Calu3 (cell line): ENCODE measurements around the gene MCTP1. TPM values are rescaled to one million over a fixed set of nuclear protein-coding genes. Genes with fewer than 3 reads are reported as not detected.

ENCODE experiments used
- BruUV-seq: library from RNA; stranded (reverse); fragments of 400-500 nt; replicated peaks from 2 replicates; lab custom pipeline; 2021; lab: Mats Ljungman, UMichigan
- CTCF ChIA-PET: fragments of 300-600 bp; sonication (Branson Sonifier 250); formaldehyde crosslinking; loops from one replicate; lab custom pipeline; 2022; ENCODE audit warnings: antibody characterized with exemption; lab: Charles Lee
- DNase-seq: peaks from one replicate; pipeline ENCODE4 v3.0.0; 2022
- H3K27ac Mint-ChIP-seq: one replicate; pipeline ENCODE4 v1.8.0; 2022; ENCODE audit warnings: mixed read lengths; ENCODE audit not compliant: unreplicated experiment
- H3K27me3 Mint-ChIP-seq: one replicate; pipeline ENCODE4 v1.8.0; 2022; ENCODE audit warnings: mixed read lengths; ENCODE audit not compliant: unreplicated experiment
- H3K36me3 Mint-ChIP-seq: one replicate; pipeline ENCODE4 v1.8.0; 2022; ENCODE audit warnings: mild to moderate bottlenecking, moderate library complexity, mixed read lengths; ENCODE audit not compliant: insufficient read depth, unreplicated experiment
- H3K4me1 Mint-ChIP-seq: one replicate; pipeline ENCODE4 v1.8.0; 2022; ENCODE audit warnings: mild to moderate bottlenecking, low read depth, mixed read lengths; ENCODE audit not compliant: unreplicated experiment
- H3K4me3 Mint-ChIP-seq: one replicate; pipeline ENCODE4 v1.8.0; 2022; ENCODE audit warnings: mild to moderate bottlenecking, low read depth, moderate library complexity, mixed read lengths; ENCODE audit not compliant: unreplicated experiment
- H3K9me3 Mint-ChIP-seq: one replicate; pipeline ENCODE4 v1.8.0; 2022; ENCODE audit warnings: low read depth, mixed read lengths; ENCODE audit not compliant: unreplicated experiment
- CTCF ChIP-seq: fragments of 200-600 bp; IDR thresholded peaks from one replicate; pipeline ENCODE4 v1.8.0; 2022; ENCODE audit warnings: antibody characterized with exemption; ENCODE audit not compliant: unreplicated experiment
- intact Hi-C: fragments of 100-400 bp; cut with micrococcal nuclease; formaldehyde crosslinking; loops from one replicate; pipeline ENCODE4 v1.10.0; 2022; ENCODE audit not compliant: unreplicated experiment
- total RNA-seq: library from RNA; stranded (reverse); gene quantifications from 2 replicates; pipeline ENCODE4 v1.2.3, GENCODE V29; 2022

MCTP1 gene
- total RNA-seq, 1 experiment from 2014 or later: 28.4 TPM

DNA sequence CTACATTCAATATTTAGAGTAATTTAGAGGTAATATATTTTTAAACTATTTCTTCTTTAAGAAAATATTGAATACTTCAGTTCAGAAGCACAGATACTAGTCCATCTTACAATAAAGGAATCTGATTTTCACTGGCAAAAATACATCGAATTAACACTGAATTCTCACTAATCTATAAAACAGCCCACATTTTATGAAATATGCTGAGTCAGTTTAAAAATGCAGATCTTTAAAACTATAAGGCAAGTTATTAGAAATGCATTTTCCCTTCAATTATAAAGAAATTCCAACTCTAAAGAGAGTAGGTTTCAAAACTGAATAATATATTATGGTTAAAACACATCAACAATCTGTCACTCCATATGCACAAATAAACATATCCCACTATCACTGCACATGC lies 433.9 kb downstream of the MCTP1 start:
- no TSS peak for BruUV-seq
- TF ChIP-seq CTCF: no peak
- DNase-seq: no peak
- H3K27me3 Mint-ChIP-seq: no peaks in the 10 kb centered on the region
- no peak overlapping the region for H3K27ac Mint-ChIP-seq
- no peaks in the 10 kb centered on the region for H3K4me1 Mint-ChIP-seq
- intact Hi-C loops: loop anchor here (1.0 to 10.0 kb wide), 4 partner anchors 114 to 1266 kb away; partner anchors contain the start of genes KIAA0825, NR2F1, NR2F1-AS1 and SLF1
- H3K4me3 Mint-ChIP-seq: no peak overlapping the region
- H3K9me3 Mint-ChIP-seq: no peaks in the 10 kb centered on the region
- no peaks in the 10 kb centered on the region for H3K36me3 Mint-ChIP-seq
- CTCF ChIA-PET: interaction anchor here (1.1 to 1.3 kb wide), 3 partner anchors 40 to 326 kb away, joined by 3 to 6 read pairs (median 4); no protein-coding TSS in a partner anchor

DNA sequence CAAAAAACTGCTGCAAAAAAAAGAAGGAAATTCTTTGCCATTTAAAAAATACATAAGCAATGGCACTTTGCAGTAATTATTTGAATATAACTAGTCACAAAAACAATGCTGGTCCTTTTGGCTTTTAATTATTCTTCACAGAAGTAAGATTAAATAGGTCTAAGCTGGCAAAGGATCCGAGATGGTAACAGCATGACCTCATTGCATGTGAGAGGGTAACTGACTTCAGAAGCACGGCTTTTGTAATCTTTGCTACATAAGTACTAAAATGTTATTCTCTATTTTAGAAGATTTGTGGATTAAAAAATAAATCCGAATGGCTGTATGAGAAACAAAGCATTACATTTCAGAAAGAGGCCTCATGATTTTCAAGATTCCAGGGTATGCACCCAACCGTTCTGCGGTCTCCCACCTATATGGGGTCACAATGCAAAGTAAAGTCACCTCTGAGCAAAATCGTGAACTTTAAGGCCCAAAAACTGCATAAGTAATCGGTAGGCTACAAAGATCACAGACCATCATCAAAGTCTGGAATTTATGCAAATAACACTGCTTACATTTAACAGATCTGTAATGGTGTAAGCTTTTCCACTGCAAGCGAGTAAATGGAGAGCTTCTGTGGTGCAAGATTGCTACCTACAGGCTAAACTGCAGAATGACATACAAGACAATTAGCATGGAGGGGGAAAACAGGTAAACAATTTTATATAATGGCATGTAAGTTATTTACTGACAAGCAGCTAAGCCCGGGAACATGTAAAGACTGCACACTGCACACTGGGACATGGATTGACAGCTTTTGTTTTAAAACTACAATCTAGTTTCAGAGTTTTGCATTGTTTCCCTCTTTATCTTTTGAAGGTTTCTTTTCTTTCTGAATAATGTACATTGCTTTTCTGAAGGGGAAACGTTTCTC lies 434.8 kb downstream of the MCTP1 start:
- no peaks in the 10 kb centered on the region for H3K9me3 Mint-ChIP-seq
- H3K4me3 Mint-ChIP-seq: no peak overlapping the region
- no peak overlapping the region for H3K27ac Mint-ChIP-seq
- TF ChIP-seq CTCF: peak; percentile 62
- CTCF ChIA-PET: interaction anchor here (0.6 to 1.3 kb wide), 6 partner anchors 17 to 1758 kb away, joined by 3 to 6 read pairs (median 4); no protein-coding TSS in a partner anchor
- no peaks in the 10 kb centered on the region for H3K27me3 Mint-ChIP-seq
- BruUV-seq: no TSS peak
- intact Hi-C loops: loop anchor here (1.0 to 10.0 kb wide), 4 partner anchors 113 to 1265 kb away; partner anchors contain the start of genes KIAA0825, NR2F1, NR2F1-AS1 and SLF1
- DNase-seq: peak; percentile 19
- no peaks in the 10 kb centered on the region for H3K4me1 Mint-ChIP-seq
- H3K36me3 Mint-ChIP-seq: no peaks in the 10 kb centered on the region

- no peak for TF ChIP-seq CTCF
- no peak for DNase-seq
- Mint-ChIP-seq H3K9me3 (no peaks in the 10 kb centered on the region), H3K27ac (no peak overlapping the region), H3K27me3 (no peaks in the 10 kb centered on the region), H3K4me1 (no peaks in the 10 kb centered on the region), H3K4me3 (no peak overlapping the region), H3K36me3 (no peaks in the 10 kb centered on the region)
- intact Hi-C loops: no loop called here
- no TSS peak for BruUV-seq
- CTCF ChIA-PET: interaction anchor here (1.2 kb wide), 1 partner anchor 16 kb away, joined by 5 read pairs; no protein-coding TSS in a partner anchor
These were observed 435.6 kb downstream of the MCTP1 start for GRCh38 chr5:94849324-94849723.

GRCh38 chr5:94847726-94848125 lies 437.2 kb downstream of the MCTP1 start:
- Mint-ChIP-seq H3K9me3 (no peaks in the 10 kb centered on the region), H3K4me3 (no peak overlapping the region), H3K27ac (no peak overlapping the region), H3K36me3 (no peaks in the 10 kb centered on the region), H3K27me3 (no peaks in the 10 kb centered on the region), H3K4me1 (no peaks in the 10 kb centered on the region)
- DNase-seq: no peak
- intact Hi-C loops: no loop called here
- no peak for TF ChIP-seq CTCF
- CTCF ChIA-PET: no interaction called here
- no TSS peak for BruUV-seq
